Measurements from ENCODE around the gene TAS2R31. TPM values are rescaled to one million over a fixed set of nuclear protein-coding genes. Genes with fewer than 3 reads are reported as not detected.

Gene TAS2R31
- total RNA-seq, 1 donor from 2014 or later = 4.9 TPM

DNA sequence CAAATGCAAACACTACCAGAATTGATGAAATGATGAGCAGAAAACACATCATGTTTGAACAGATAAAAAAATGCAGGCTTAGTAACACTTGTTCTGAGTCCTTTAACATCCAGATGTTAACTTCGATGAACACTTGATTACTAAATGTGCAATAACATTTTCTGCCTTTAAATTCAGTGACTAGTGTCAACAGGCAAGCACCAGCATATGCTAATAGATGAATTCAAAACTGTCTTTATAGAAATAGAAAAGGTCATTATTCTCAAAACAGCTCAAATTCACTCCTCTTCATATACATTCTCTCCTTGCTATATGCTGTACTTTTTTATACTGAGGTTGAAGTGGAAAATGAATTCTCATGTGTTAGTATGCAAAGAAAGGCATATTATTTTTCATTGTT lies 8.7 kb downstream of the TAS2R31 start, which contains the start of gene TAS2R19:
TAS2R19 (minus strand) TSS at position 101 of the 400 bp plus-strand sequence; CDS start at position 52, 49 bp downstream.
- no peak for DNase-seq (ENCODE audit: extremely low spot score, unreplicated experiment)
- H3K4me1 Mint-ChIP-seq (ENCODE audit: unreplicated experiment) = no peaks in the 10 kb centered on the region
- no peaks in the 10 kb centered on the region for H3K27me3 Mint-ChIP-seq (ENCODE audit: unreplicated experiment)
- H3K36me3 Mint-ChIP-seq (ENCODE audit: unreplicated experiment) = peaks cover 26% of the 10 kb centered on the region
- no peak within 1 kb of the TSS for H3K4me3 Mint-ChIP-seq (ENCODE audit: unreplicated experiment)
- peaks cover 18% of the 10 kb centered on the region for H3K9me3 Mint-ChIP-seq (ENCODE audit: unreplicated experiment)
- H3K27ac Mint-ChIP-seq (ENCODE audit: unreplicated experiment) = no peak within 1 kb of the TSS
- TF ChIP-seq, protein P1, sequence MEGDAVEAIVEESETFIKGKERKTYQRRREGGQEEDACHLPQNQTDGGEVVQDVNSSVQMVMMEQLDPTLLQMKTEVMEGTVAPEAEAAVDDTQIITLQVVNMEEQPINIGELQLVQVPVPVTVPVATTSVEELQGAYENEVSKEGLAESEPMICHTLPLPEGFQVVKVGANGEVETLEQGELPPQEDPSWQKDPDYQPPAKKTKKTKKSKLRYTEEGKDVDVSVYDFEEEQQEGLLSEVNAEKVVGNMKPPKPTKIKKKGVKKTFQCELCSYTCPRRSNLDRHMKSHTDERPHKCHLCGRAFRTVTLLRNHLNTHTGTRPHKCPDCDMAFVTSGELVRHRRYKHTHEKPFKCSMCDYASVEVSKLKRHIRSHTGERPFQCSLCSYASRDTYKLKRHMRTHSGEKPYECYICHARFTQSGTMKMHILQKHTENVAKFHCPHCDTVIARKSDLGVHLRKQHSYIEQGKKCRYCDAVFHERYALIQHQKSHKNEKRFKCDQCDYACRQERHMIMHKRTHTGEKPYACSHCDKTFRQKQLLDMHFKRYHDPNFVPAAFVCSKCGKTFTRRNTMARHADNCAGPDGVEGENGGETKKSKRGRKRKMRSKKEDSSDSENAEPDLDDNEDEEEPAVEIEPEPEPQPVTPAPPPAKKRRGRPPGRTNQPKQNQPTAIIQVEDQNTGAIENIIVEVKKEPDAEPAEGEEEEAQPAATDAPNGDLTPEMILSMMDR (IDR thresholded peaks at IDR 0.05) = no peak

DNA sequence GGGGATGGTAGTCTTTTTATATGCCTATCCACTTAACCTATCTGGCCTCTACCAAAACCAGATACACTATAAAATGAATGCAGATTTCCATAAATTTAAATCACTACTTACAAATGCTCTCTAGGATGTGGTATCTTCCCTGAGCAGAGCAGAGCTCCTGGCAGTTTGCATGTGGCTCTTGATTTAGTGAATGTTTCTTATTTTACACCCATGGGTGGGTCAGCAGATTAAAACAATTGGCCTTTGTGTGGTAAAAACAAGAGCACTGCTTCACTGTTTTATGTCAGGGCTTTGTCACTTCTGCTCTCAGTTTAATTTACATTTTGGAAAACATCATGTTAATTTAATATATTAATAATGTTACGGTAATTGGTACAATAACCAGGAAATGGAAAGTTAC lies 14.3 kb downstream of the TAS2R31 start:
- Mint-ChIP-seq H3K36me3 (ENCODE audit: unreplicated experiment) (peaks cover 9% of the 10 kb centered on the region), H3K27me3 (ENCODE audit: unreplicated experiment) (no peaks in the 10 kb centered on the region), H3K9me3 (ENCODE audit: unreplicated experiment) (no peaks in the 10 kb centered on the region), H3K4me3 (ENCODE audit: unreplicated experiment) (no peak overlapping the region), H3K4me1 (ENCODE audit: unreplicated experiment) (peaks cover 5% of the 10 kb centered on the region), H3K27ac (ENCODE audit: unreplicated experiment) (no peak overlapping the region)
- no peak for DNase-seq (ENCODE audit: extremely low spot score, unreplicated experiment)
- TF ChIP-seq, protein P1 (IDR thresholded peaks at IDR 0.05) = no peak

DNA sequence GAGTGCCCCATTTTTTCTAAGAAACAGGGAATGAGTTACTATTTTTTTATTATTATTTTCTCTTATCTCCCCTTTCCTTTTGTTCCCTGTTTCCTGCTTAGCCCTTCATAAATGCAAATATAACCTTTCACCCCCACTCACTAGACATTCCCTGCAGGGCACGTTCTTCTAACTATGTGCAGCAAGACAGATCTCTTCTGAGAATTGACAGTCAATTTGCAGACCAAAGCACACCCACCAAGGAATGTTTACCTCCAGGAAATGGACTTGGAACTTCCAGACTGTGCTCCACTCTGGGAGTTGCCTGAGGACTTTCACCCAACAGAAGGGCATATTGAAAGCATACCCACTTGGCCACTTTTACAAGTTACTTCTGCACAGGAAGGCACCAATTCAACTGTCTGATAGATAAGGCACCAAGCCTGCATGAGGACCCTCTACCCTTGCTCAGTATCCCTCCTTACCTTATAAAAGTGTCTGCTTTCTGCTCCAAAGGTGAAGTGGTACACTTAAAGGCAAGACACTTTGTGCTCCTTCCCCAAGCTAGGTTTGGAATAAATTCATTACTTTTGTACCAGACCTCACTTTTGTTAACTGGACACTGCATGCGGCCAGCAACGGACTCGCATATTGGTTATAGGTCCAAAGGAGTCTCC lies 15.3 kb downstream of the TAS2R31 start:
- Mint-ChIP-seq H3K4me1 (ENCODE audit: unreplicated experiment) (peaks cover 5% of the 10 kb centered on the region), H3K36me3 (ENCODE audit: unreplicated experiment) (peaks cover 6% of the 10 kb centered on the region), H3K27me3 (ENCODE audit: unreplicated experiment) (no peaks in the 10 kb centered on the region), H3K4me3 (ENCODE audit: unreplicated experiment) (no peak overlapping the region), H3K9me3 (ENCODE audit: unreplicated experiment) (no peaks in the 10 kb centered on the region), H3K27ac (ENCODE audit: unreplicated experiment) (no peak overlapping the region)
- TF ChIP-seq, protein P1 (IDR thresholded peaks at IDR 0.05) = no peak
- DNase-seq (ENCODE audit: extremely low spot score, unreplicated experiment) = no peak

DNA sequence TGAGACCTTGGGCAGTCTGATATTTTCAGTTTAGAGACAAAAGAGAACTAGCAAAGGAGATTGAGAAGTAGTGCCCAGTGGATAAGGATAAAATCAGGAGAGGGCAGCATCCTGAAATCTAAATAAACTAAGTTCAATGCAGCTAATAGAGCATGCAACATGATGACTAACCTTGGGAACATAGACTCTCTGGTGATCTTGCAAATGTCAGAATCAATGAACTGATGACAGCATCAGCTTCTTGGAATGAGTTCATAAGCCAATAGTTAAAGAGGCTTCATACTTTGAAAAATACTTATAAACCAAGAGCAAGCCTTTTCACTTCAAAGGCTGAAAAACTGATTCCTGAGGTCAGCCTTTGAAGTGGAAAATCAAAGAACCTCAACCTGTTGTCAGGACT lies 17.0 kb downstream of the TAS2R31 start:
- no peak for DNase-seq (ENCODE audit: extremely low spot score, unreplicated experiment)
- Mint-ChIP-seq H3K27me3 (ENCODE audit: unreplicated experiment) (no peaks in the 10 kb centered on the region), H3K27ac (ENCODE audit: unreplicated experiment) (no peak overlapping the region), H3K36me3 (ENCODE audit: unreplicated experiment) (peaks cover 4% of the 10 kb centered on the region), H3K9me3 (ENCODE audit: unreplicated experiment) (peaks cover 3% of the 10 kb centered on the region), H3K4me1 (ENCODE audit: unreplicated experiment) (peaks cover 5% of the 10 kb centered on the region), H3K4me3 (ENCODE audit: unreplicated experiment) (no peak overlapping the region)
- TF ChIP-seq, protein P1 (IDR thresholded peaks at IDR 0.05) = no peak

DNA sequence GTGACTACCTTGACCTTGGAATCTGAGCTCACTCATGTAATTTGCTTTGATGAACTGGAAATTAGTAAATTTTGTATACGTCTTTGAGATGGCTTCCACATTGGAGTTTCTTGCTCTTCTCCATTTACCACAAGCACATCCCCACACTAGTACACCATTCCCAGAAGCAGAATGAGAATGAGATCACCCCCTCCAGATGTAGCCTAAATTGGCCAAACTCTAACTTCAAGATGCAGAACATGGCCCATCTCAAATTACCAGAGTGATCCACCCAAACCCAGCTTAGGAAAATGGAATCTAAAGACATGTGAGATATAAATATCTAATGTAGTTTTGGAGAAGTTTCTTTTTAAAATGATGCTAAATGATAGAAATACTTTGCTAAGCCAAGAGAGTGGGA lies 23.6 kb downstream of the TAS2R31 start:
- H3K36me3 Mint-ChIP-seq (ENCODE audit: unreplicated experiment) = no peaks in the 10 kb centered on the region
- no peaks in the 10 kb centered on the region for H3K4me1 Mint-ChIP-seq (ENCODE audit: unreplicated experiment)
- no peak overlapping the region for H3K27ac Mint-ChIP-seq (ENCODE audit: unreplicated experiment)
- peaks cover 4% of the 10 kb centered on the region for H3K9me3 Mint-ChIP-seq (ENCODE audit: unreplicated experiment)
- no peak for DNase-seq (ENCODE audit: extremely low spot score, unreplicated experiment)
- TF ChIP-seq, protein P1 (IDR thresholded peaks at IDR 0.05) = no peak
- no peak overlapping the region for H3K4me3 Mint-ChIP-seq (ENCODE audit: unreplicated experiment)
- no peaks in the 10 kb centered on the region for H3K27me3 Mint-ChIP-seq (ENCODE audit: unreplicated experiment)

Measured in osteocyte (in vitro differentiated cells).